Activated CD4-positive, alpha-beta memory T cell treated with anti-CD3 and anti-CD28 coated beads, Interleukin-2, amount 10 ng/mL, durations not matched to agents 7 days and 5 days (primary cell): ENCODE data around the gene POLH. TPM values are rescaled to one million over a fixed set of nuclear protein-coding genes. Genes with fewer than 3 reads are reported as not detected.
A peak's percentile ranks its signal among the peaks of the same experiment; 100 is the strongest.
"Not testable (repeated sequence)": the region's sequence is repeated elsewhere in the genome, so short reads cannot be mapped to it uniquely, and the experiment has no call there.

Experiments used
- CTCF ChIA-PET: fragments of 350-600 bp; sonication (Branson Sonifier 250); formaldehyde crosslinking; loops from one replicate; lab custom pipeline; 2021; ENCODE audit warnings: antibody characterized with exemption, inconsistent platforms; lab: Charles Lee
- POLR2A ChIA-PET: fragments of 350-600 bp; sonication (Branson Sonifier 250); formaldehyde crosslinking; loops from one replicate; lab custom pipeline; 2021; ENCODE audit warnings: antibody characterized with exemption; lab: Charles Lee
- DNase-seq: peaks from one replicate; pipeline ENCODE4 v3.0.0-alpha.2; 2020
- H3K27ac Mint-ChIP-seq: one replicate; pipeline ENCODE4 v1.8.0; 2021; ENCODE audit warnings: mild to moderate bottlenecking, mixed read lengths
- H3K27me3 Mint-ChIP-seq: one replicate; pipeline ENCODE4 v1.8.0; 2021; ENCODE audit warnings: mixed read lengths
- H3K36me3 Mint-ChIP-seq: one replicate; pipeline ENCODE4 v1.8.0; 2021; ENCODE audit warnings: low read depth, mixed read lengths
- H3K4me1 Mint-ChIP-seq: one replicate; pipeline ENCODE4 v1.8.0; 2021; ENCODE audit warnings: mixed read lengths
- H3K4me3 Mint-ChIP-seq: one replicate; pipeline ENCODE4 v1.8.0; 2021; ENCODE audit warnings: mild to moderate bottlenecking, mixed read lengths
- H3K9me3 Mint-ChIP-seq: one replicate; pipeline ENCODE4 v1.8.0; 2021; ENCODE audit warnings: mixed read lengths
- total RNA-seq, 2 experiments: library from RNA; stranded (reverse); gene quantifications; one replicate each; pipeline ENCODE4 v1.2.3, GENCODE V29; 2021

Gene POLH
- total RNA-seq, 2 experiments from 2014 or later: 74.6 to 75.5 TPM

GRCh38 chr6:43625393-43625992 is 49.5 kb downstream of the POLH start:
- H3K4me3 Mint-ChIP-seq: no peak overlapping the region

GRCh38 chr6:43627008-43627825 is 51.2 kb downstream of the POLH start:
- peak; percentile 28 for DNase-seq
- ChIA-PET CTCF (interaction anchor here (0.6 to 1.7 kb wide), 2 partner anchors 19 kb away, joined by 3 to 8 read pairs; no protein-coding TSS in a partner anchor), POLR2A (interaction anchor here (1.4 to 3.0 kb wide), 3 partner anchors 9 to 18 kb away, joined by 4 to 16 read pairs (median 13); partner anchors contain the start of gene MAD2L1BP)
- peaks cover 41% of the 10 kb centered on the region for H3K4me1 Mint-ChIP-seq
- no peaks in the 10 kb centered on the region for H3K9me3 Mint-ChIP-seq
- H3K36me3 Mint-ChIP-seq: peaks cover 58% of the 10 kb centered on the region
- H3K27me3 Mint-ChIP-seq: no peaks in the 10 kb centered on the region
- H3K27ac Mint-ChIP-seq: peak overlapping the region; percentile 55
- peak overlapping the region; percentile 99 for H3K4me3 Mint-ChIP-seq

More at GRCh38 chr6:43625393-43625992, 49.5 kb downstream of the POLH start:
- H3K4me1 Mint-ChIP-seq: peaks cover 38% of the 10 kb centered on the region
- no peaks in the 10 kb centered on the region for H3K27me3 Mint-ChIP-seq
- no peaks in the 10 kb centered on the region for H3K9me3 Mint-ChIP-seq
- no peak overlapping the region for H3K27ac Mint-ChIP-seq
- no peak for DNase-seq
- POLR2A ChIA-PET: no interaction called here
- CTCF ChIA-PET: no interaction called here
- peaks cover 74% of the 10 kb centered on the region for H3K36me3 Mint-ChIP-seq

GRCh38 chr6:43628393-43629103 is 52.6 kb downstream of the POLH start:
- Mint-ChIP-seq H3K27ac (peak overlapping the region; percentile 100), H3K4me3 (peak overlapping the region; percentile 99), H3K4me1 (peaks cover 41% of the 10 kb centered on the region), H3K27me3 (no peaks in the 10 kb centered on the region), H3K36me3 (peaks cover 44% of the 10 kb centered on the region), H3K9me3 (no peaks in the 10 kb centered on the region)
- peak; percentile 69 for DNase-seq
- POLR2A ChIA-PET: interaction anchor here (0.8 to 3.0 kb wide), 27 partner anchors 10 to 883 kb away, joined by 3 to 30 read pairs (median 7); partner anchors contain the start of genes HSP90AB1, MRPS18A, POLH and POLR1C
- CTCF ChIA-PET: interaction anchor here (0.6 to 2.0 kb wide), 8 partner anchors 9 to 146 kb away, joined by 3 to 15 read pairs (median 4); no protein-coding TSS in a partner anchor

GRCh38 chr6:43629104-43629504 is 53.1 kb downstream of the POLH start, which contains the start of gene GTPBP2:
Gene GTPBP2, minus strand, starts transcription at chr6:43629264. Its CDS starts 102 bp downstream, at chr6:43629162.
- CTCF ChIA-PET: interaction anchor here (0.6 to 2.0 kb wide), 13 partner anchors 9 to 617 kb away, joined by 3 to 15 read pairs (median 3); partner anchors contain the start of genes HSP90AB1, MRPS18A, POLH and XPO5
- no peaks in the 10 kb centered on the region for H3K9me3 Mint-ChIP-seq
- no peaks in the 10 kb centered on the region for H3K27me3 Mint-ChIP-seq
- peak within 1 kb of the TSS; percentile 100 for H3K27ac Mint-ChIP-seq
- peak; percentile 98 for DNase-seq
- POLR2A ChIA-PET: interaction anchor here (0.8 to 3.0 kb wide), 40 partner anchors 10 to 1065 kb away, joined by 3 to 30 read pairs (median 5); partner anchors contain the start of genes CNPY3, HSP90AB1, MRPS18A and POLH
- H3K4me1 Mint-ChIP-seq: peaks cover 45% of the 10 kb centered on the region
- peaks cover 43% of the 10 kb centered on the region for H3K36me3 Mint-ChIP-seq
- H3K4me3 Mint-ChIP-seq: peak within 1 kb of the TSS; percentile 99

- POLR2A ChIA-PET: interaction anchor here (0.8 to 3.0 kb wide), 41 partner anchors 11 to 1066 kb away, joined by 3 to 30 read pairs (median 5); partner anchors contain the start of genes CNPY3, HSP90AB1, MRPS18A and POLH
- Mint-ChIP-seq H3K4me1 (peaks cover 48% of the 10 kb centered on the region), H3K9me3 (no peaks in the 10 kb centered on the region), H3K27ac (peak overlapping the region; percentile 100), H3K4me3 (peak overlapping the region; percentile 99), H3K36me3 (peaks cover 38% of the 10 kb centered on the region), H3K27me3 (no peaks in the 10 kb centered on the region)
- DNase-seq: peak; percentile 95
- CTCF ChIA-PET: interaction anchor here (0.5 to 2.0 kb wide), 14 partner anchors 10 to 617 kb away, joined by 3 to 15 read pairs (median 3); partner anchors contain the start of genes HSP90AB1, MRPS18A, POLH and XPO5
These were observed 53.7 kb downstream of the POLH start for GRCh38 chr6:43629505-43630300.

GRCh38 chr6:43630980-43631619 is 55.1 kb downstream of the POLH start:
- H3K4me3 Mint-ChIP-seq: peak overlapping the region; percentile 34
- CTCF ChIA-PET: no interaction called here
- H3K4me1 Mint-ChIP-seq: peaks cover 54% of the 10 kb centered on the region
- no peaks in the 10 kb centered on the region for H3K9me3 Mint-ChIP-seq
- peak overlapping the region; percentile 91 for H3K27ac Mint-ChIP-seq
- H3K27me3 Mint-ChIP-seq: no peaks in the 10 kb centered on the region
- H3K36me3 Mint-ChIP-seq: peaks cover 34% of the 10 kb centered on the region
- no peak for DNase-seq
- POLR2A ChIA-PET: interaction anchor here (2.1 to 2.5 kb wide), 2 partner anchors 9 to 12 kb away, joined by 10 to 30 read pairs; no protein-coding TSS in a partner anchor

- H3K4me3 Mint-ChIP-seq, H3K27ac Mint-ChIP-seq, POLR2A ChIA-PET, H3K9me3 Mint-ChIP-seq, H3K27me3 Mint-ChIP-seq, DNase-seq: not testable (repeated sequence)
- CTCF ChIA-PET: interaction anchor here (0.6 to 1.2 kb wide), 2 partner anchors 28 to 126 kb away, joined by 3 to 5 read pairs; no protein-coding TSS in a partner anchor
- Mint-ChIP-seq H3K4me1 (peaks cover 51% of the 10 kb centered on the region), H3K36me3 (peaks cover 30% of the 10 kb centered on the region)
These were observed 57.0 kb downstream of the POLH start for GRCh38 chr6:43633002-43633401.

GRCh38 chr6:43634702-43635303 is 58.8 kb downstream of the POLH start:
- H3K4me1 Mint-ChIP-seq: peaks cover 56% of the 10 kb centered on the region
- peaks cover 41% of the 10 kb centered on the region for H3K36me3 Mint-ChIP-seq
- no peak for DNase-seq
- peak overlapping the region; percentile 87 for H3K27ac Mint-ChIP-seq
- POLR2A ChIA-PET: interaction anchor here (1.0 to 2.6 kb wide), 7 partner anchors 8 to 59 kb away, joined by 3 to 13 read pairs (median 10); partner anchors contain the start of genes MRPS18A, POLH and XPO5
- peak overlapping the region; percentile 94 for H3K4me3 Mint-ChIP-seq
- CTCF ChIA-PET: no interaction called here
- H3K27me3 Mint-ChIP-seq: no peaks in the 10 kb centered on the region
- no peaks in the 10 kb centered on the region for H3K9me3 Mint-ChIP-seq

- POLR2A ChIA-PET: interaction anchor here (0.6 to 2.6 kb wide), 16 partner anchors 9 to 208 kb away, joined by 3 to 13 read pairs (median 4); partner anchors contain the start of genes ABCC10, MRPS18A, POLH and XPO5
These were observed 59.7 kb downstream of the POLH start, which contains the start of gene MAD2L1BP for GRCh38 chr6:43635387-43636307. Gene MAD2L1BP, plus strand, starts transcription at chr6:43635840. Its CDS starts 36 bp downstream, at chr6:43635876.

More at GRCh38 chr6:43635387-43636307, 59.7 kb downstream of the POLH start, which contains the start of gene MAD2L1BP:
- peak; percentile 92 for DNase-seq
- Mint-ChIP-seq H3K4me1 (peaks cover 57% of the 10 kb centered on the region), H3K27me3 (no peaks in the 10 kb centered on the region), H3K27ac (peak within 1 kb of the TSS; percentile 87), H3K9me3 (no peaks in the 10 kb centered on the region), H3K36me3 (peaks cover 49% of the 10 kb centered on the region), H3K4me3 (peak within 1 kb of the TSS; percentile 94)
- CTCF ChIA-PET: interaction anchor here (0.8 to 2.6 kb wide), 3 partner anchors 31 to 621 kb away, joined by 3 to 11 read pairs (median 3); partner anchors contain the start of gene SLC35B2
